ENCODE measurements around the gene EIF2S1.

EIF2S1 gene

GRCh38 chr14:67389275-67389674 is 29.1 kb downstream of the EIF2S1 start:
- Histone ChIP-seq H3K9ac (no peak overlapping the region), H3K27ac (no peak overlapping the region), H3K27me3 (ENCODE audit: insufficient read depth, low read depth) (no peaks in the 10 kb centered on the region), H3K36me3 (ENCODE audit: insufficient read depth) (no peaks in the 10 kb centered on the region), H3K4me1 (ENCODE audit: low read depth, poor library complexity, severe bottlenecking) (no peaks in the 10 kb centered on the region), H3K4me3 (IDR thresholded peaks at IDR 0.05; ENCODE audit: insufficient read depth, low read depth, low read length) (no peak overlapping the region), H3K4me2 (no peak overlapping the region), H2AFZ (ENCODE audit: low read depth) (no peak overlapping the region), H4K20me1 (ENCODE audit: insufficient read depth) (no peaks in the 10 kb centered on the region), H3K79me2 (ENCODE audit: insufficient read depth, low read depth) (no peaks in the 10 kb centered on the region)
- TF ChIP-seq CTCF (conservative IDR thresholded peaks at IDR 0.05; ENCODE audit: low read depth, low read length): no peak

GRCh38 chr14:67389811-67390534 is 29.8 kb downstream of the EIF2S1 start:
- Histone ChIP-seq H3K27me3 (ENCODE audit: insufficient read depth, low read depth) (no peaks in the 10 kb centered on the region), H3K4me1 (ENCODE audit: low read depth, poor library complexity, severe bottlenecking) (no peaks in the 10 kb centered on the region), H4K20me1 (ENCODE audit: insufficient read depth) (no peaks in the 10 kb centered on the region), H3K4me3 (IDR thresholded peaks at IDR 0.05; ENCODE audit: insufficient read depth, low read depth, low read length) (no peak overlapping the region), H2AFZ (ENCODE audit: low read depth) (no peak overlapping the region), H3K79me2 (ENCODE audit: insufficient read depth, low read depth) (no peaks in the 10 kb centered on the region), H3K9ac (no peak overlapping the region), H3K4me2 (no peak overlapping the region), H3K36me3 (ENCODE audit: insufficient read depth) (no peaks in the 10 kb centered on the region), H3K27ac (no peak overlapping the region)
- no peak for TF ChIP-seq CTCF (conservative IDR thresholded peaks at IDR 0.05; ENCODE audit: low read depth, low read length)

GRCh38 chr14:67391268-67391667 is 31.1 kb downstream of the EIF2S1 start:
- no peaks in the 10 kb centered on the region for H3K4me1 ChIP-seq (ENCODE audit: low read depth, poor library complexity, severe bottlenecking)
- H2AFZ ChIP-seq (ENCODE audit: low read depth): no peak overlapping the region
- no peak overlapping the region for H3K9ac ChIP-seq
- H3K36me3 ChIP-seq (ENCODE audit: insufficient read depth): no peaks in the 10 kb centered on the region
- TF ChIP-seq CTCF (conservative IDR thresholded peaks at IDR 0.05; ENCODE audit: low read depth, low read length): no peak
- no peaks in the 10 kb centered on the region for H4K20me1 ChIP-seq (ENCODE audit: insufficient read depth)
- H3K27me3 ChIP-seq (ENCODE audit: insufficient read depth, low read depth): no peaks in the 10 kb centered on the region
- no peaks in the 10 kb centered on the region for H3K79me2 ChIP-seq (ENCODE audit: insufficient read depth, low read depth)
- H3K27ac ChIP-seq: no peak overlapping the region
- H3K4me3 ChIP-seq (IDR thresholded peaks at IDR 0.05; ENCODE audit: insufficient read depth, low read depth, low read length): no peak overlapping the region
- no peak overlapping the region for H3K4me2 ChIP-seq

- no peak overlapping the region for H3K4me3 ChIP-seq (IDR thresholded peaks at IDR 0.05; ENCODE audit: insufficient read depth, low read depth, low read length)
- H3K27ac ChIP-seq: no peak overlapping the region
- no peaks in the 10 kb centered on the region for H3K27me3 ChIP-seq (ENCODE audit: insufficient read depth, low read depth)
- H4K20me1 ChIP-seq (ENCODE audit: insufficient read depth): no peaks in the 10 kb centered on the region
- H3K36me3 ChIP-seq (ENCODE audit: insufficient read depth): no peaks in the 10 kb centered on the region
- H3K4me2 ChIP-seq: no peak overlapping the region
- no peak overlapping the region for H3K9ac ChIP-seq
- H3K4me1 ChIP-seq (ENCODE audit: low read depth, poor library complexity, severe bottlenecking): no peaks in the 10 kb centered on the region
- H2AFZ ChIP-seq (ENCODE audit: low read depth): no peak overlapping the region
- no peaks in the 10 kb centered on the region for H3K79me2 ChIP-seq (ENCODE audit: insufficient read depth, low read depth)
- TF ChIP-seq CTCF (conservative IDR thresholded peaks at IDR 0.05; ENCODE audit: low read depth, low read length): no peak
Observed at GRCh38 chr14:67392123-67392522, 32.0 kb downstream of the EIF2S1 start.

All from KMS-11 (cell line).